RKO (cell line): ENCODE results near the gene ELFN2.

Source experiments
- DNase-seq: peaks from one replicate; pipeline ENCODE4 v3.0.0-alpha.2; 2016; ENCODE audit warnings: low spot score

Gene ELFN2

GRCh38 chr22:37384691-37385090 is 42.6 kb downstream of the ELFN2 start:
- no peak for DNase-seq

- DNase-seq: peak; percentile 18
Observed at GRCh38 chr22:37383341-37383740, 43.9 kb downstream of the ELFN2 start.

- DNase-seq: no peak
Observed at GRCh38 chr22:37381489-37381888, 45.8 kb downstream of the ELFN2 start.

GRCh38 chr22:37379722-37380121 is 47.6 kb downstream of the ELFN2 start:
- no peak for DNase-seq

GRCh38 chr22:37379085-37379484 is 48.2 kb downstream of the ELFN2 start:
- DNase-seq: no peak

- no peak for DNase-seq
Observed at GRCh38 chr22:37378642-37379058, 48.6 kb downstream of the ELFN2 start.

- no peak for DNase-seq
Observed at GRCh38 chr22:37377927-37378326, 49.4 kb downstream of the ELFN2 start.

- DNase-seq: no peak
Observed at GRCh38 chr22:37377138-37377537, 50.1 kb downstream of the ELFN2 start.

GRCh38 chr22:37376643-37377042 is 50.6 kb downstream of the ELFN2 start:
- DNase-seq: no peak

- DNase-seq: no peak
Observed at GRCh38 chr22:37375801-37376200, 51.5 kb downstream of the ELFN2 start.

GRCh38 chr22:37374571-37374970 is 52.7 kb downstream of the ELFN2 start:
- no peak for DNase-seq

GRCh38 chr22:37373451-37373850 is 53.8 kb downstream of the ELFN2 start:
- no peak for DNase-seq

- DNase-seq: no peak
Observed at GRCh38 chr22:37371911-37372310, 55.4 kb downstream of the ELFN2 start.

- no peak for DNase-seq
Observed at GRCh38 chr22:37371491-37371890, 55.8 kb downstream of the ELFN2 start.

GRCh38 chr22:37370306-37370979 is 56.8 kb downstream of the ELFN2 start:
- no peak for DNase-seq

GRCh38 chr22:37369483-37369882 is 57.8 kb downstream of the ELFN2 start:
- no peak for DNase-seq

- no peak for DNase-seq
Observed at GRCh38 chr22:37368058-37368457, 59.2 kb downstream of the ELFN2 start.

GRCh38 chr22:37366601-37367000 is 60.7 kb downstream of the ELFN2 start:
- no peak for DNase-seq

GRCh38 chr22:37365950-37366349 is 61.3 kb downstream of the ELFN2 start:
- DNase-seq: no peak

GRCh38 chr22:37363261-37363992 is 63.9 kb downstream of the ELFN2 start:
- DNase-seq: no peak

GRCh38 chr22:37362621-37363020 is 64.7 kb downstream of the ELFN2 start:
- DNase-seq: no peak

- no peak for DNase-seq
Observed at GRCh38 chr22:37358917-37359316, 68.4 kb downstream of the ELFN2 start.

- no peak for DNase-seq
Observed at GRCh38 chr22:37358386-37358785, 68.9 kb downstream of the ELFN2 start.
